Measurements from ENCODE around the gene SLC2A13. TPM values are rescaled to one million over a fixed set of nuclear protein-coding genes. Genes with fewer than 3 reads are reported as not detected.

The SLC2A13 gene
- total RNA-seq, 1 experiment from 2014 or later = 15.3 TPM

DNA sequence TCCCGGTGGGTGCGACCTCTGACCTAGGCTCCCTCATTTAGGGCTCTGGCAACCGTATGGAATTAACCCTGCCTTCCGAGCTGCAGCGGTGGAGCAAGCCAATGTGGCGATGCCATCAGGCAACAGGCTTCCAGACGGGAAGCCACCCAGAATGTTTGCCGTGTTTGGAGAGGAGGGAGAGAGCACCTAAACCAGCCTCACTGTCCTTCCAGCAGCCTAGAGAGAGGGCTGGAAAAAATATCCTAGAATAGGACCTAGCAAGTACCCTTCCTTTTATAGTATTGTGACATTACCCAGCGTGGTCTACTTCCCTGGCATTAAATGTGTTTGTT lies 287 bp upstream of the SLC2A13 start:
- Mint-ChIP-seq H3K27ac (peak overlapping the region; percentile 10; the same call in 1 of the 2 replicates), H3K9me3 (no peaks in the 10 kb centered on the region), H3K4me1 (peaks cover 51% of the 10 kb centered on the region), H3K27me3 (ENCODE audit: low read depth) (peaks cover 11% of the 10 kb centered on the region), H3K4me3 (peak overlapping the region; percentile 70), H3K36me3 (no peaks in the 10 kb centered on the region)
- ChIA-PET CTCF (interaction anchor here (0.6 to 5.4 kb wide), 7 partner anchors 12 to 587 kb away, joined by 3 to 48 read pairs (median 4); no protein-coding TSS in a partner anchor), POLR2A (interaction anchor here (1.0 to 1.1 kb wide), 3 partner anchors 73 to 308 kb away, joined by 3 to 7 read pairs (median 3); no protein-coding TSS in a partner anchor)
- TF ChIP-seq GRHL2 (CRISPR knock-in tag; IDR thresholded peaks at IDR 0.05; ENCODE audit: insufficient replicate concordance, severe bottlenecking) (no peak), ZSCAN18 (CRISPR knock-in tag; IDR thresholded peaks at IDR 0.05) (no peak), STAT6 (CRISPR knock-in tag; conservative IDR thresholded peaks at IDR 0.05; ENCODE audit: low read depth) (no peak), MAX (CRISPR knock-in tag; IDR thresholded peaks at IDR 0.05) (no peak), CREB1 (CRISPR knock-in tag; IDR thresholded peaks at IDR 0.05) (no peak), GTF2I (CRISPR knock-in tag; conservative IDR thresholded peaks at IDR 0.05) (no peak), MYBL2 (CRISPR knock-in tag; IDR thresholded peaks at IDR 0.05) (no peak), FOXP4 (CRISPR knock-in tag; IDR thresholded peaks at IDR 0.05) (no peak), GABPB1 (CRISPR knock-in tag; IDR thresholded peaks at IDR 0.05) (no peak), MXD4 (CRISPR knock-in tag; IDR thresholded peaks at IDR 0.05; ENCODE audit: borderline replicate concordance) (no peak), NFATC4 (CRISPR knock-in tag; IDR thresholded peaks at IDR 0.05) (no peak)
- TF ChIP-seq, protein P1, sequence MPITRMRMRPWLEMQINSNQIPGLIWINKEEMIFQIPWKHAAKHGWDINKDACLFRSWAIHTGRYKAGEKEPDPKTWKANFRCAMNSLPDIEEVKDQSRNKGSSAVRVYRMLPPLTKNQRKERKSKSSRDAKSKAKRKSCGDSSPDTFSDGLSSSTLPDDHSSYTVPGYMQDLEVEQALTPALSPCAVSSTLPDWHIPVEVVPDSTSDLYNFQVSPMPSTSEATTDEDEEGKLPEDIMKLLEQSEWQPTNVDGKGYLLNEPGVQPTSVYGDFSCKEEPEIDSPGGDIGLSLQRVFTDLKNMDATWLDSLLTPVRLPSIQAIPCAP (CRISPR knock-in tag; IDR thresholded peaks at IDR 0.05) = no peak
- TF ChIP-seq, protein P2, sequence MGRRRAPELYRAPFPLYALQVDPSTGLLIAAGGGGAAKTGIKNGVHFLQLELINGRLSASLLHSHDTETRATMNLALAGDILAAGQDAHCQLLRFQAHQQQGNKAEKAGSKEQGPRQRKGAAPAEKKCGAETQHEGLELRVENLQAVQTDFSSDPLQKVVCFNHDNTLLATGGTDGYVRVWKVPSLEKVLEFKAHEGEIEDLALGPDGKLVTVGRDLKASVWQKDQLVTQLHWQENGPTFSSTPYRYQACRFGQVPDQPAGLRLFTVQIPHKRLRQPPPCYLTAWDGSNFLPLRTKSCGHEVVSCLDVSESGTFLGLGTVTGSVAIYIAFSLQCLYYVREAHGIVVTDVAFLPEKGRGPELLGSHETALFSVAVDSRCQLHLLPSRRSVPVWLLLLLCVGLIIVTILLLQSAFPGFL (CRISPR knock-in tag; IDR thresholded peaks at IDR 0.05; ENCODE audit: borderline replicate concordance) = no peak
- TF ChIP-seq, protein P3, sequence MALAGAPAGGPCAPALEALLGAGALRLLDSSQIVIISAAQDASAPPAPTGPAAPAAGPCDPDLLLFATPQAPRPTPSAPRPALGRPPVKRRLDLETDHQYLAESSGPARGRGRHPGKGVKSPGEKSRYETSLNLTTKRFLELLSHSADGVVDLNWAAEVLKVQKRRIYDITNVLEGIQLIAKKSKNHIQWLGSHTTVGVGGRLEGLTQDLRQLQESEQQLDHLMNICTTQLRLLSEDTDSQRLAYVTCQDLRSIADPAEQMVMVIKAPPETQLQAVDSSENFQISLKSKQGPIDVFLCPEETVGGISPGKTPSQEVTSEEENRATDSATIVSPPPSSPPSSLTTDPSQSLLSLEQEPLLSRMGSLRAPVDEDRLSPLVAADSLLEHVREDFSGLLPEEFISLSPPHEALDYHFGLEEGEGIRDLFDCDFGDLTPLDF (CRISPR knock-in tag; IDR thresholded peaks at IDR 0.05) = no peak
- TF ChIP-seq, protein P4, sequence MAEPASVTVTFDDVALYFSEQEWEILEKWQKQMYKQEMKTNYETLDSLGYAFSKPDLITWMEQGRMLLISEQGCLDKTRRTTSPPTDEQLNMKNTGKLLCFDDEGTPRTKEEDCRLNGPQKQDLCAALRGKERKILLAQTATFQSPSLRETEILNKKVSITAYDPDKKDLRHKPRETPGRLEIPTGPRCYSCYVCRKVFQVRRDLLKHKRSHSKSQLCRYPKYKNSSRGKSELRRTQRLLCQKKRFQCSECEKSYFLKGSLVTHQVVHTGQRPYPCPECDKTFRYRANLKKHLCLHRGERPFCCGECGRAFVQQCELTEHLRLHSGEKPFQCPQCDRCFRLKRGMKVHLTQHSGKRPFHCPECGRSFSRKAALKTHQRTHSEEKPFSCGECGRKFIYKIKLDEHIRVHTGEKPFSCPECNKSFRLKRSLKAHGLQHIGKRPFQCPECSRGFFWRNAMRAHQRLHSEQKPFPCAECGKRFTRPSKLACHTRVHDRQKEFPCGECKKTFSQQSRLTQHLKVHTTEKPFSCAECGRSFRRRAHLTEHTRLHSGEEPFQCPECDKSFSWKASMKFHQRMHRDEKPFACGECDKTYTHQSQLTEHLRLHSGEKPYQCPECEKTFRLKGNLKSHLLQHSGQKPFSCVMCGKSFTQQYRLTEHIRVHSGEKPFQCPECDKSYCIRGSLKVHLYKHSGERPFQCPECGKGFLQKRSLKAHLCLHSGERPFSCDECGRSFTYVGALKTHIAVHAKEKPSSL (CRISPR knock-in tag; conservative IDR thresholded peaks at IDR 0.05) = no peak
- DNase-seq (ENCODE audit: low spot score) (no peak), ATAC-seq (no peak)
